HG03457 (cell line): Measurements from ENCODE around the gene COL3A1.

ENCODE experiments used
- ATAC-seq: cut with Tn5 transposase; IDR thresholded peaks from one replicate; pipeline ENCODE4 v1.9.1; 2021; ENCODE audit warnings: moderate number of reproducible peaks; ENCODE audit not compliant: unreplicated experiment

Gene COL3A1

GRCh38 chr2:188975497-188976102 lies 1.4 kb downstream of the COL3A1 start:
- no peak for ATAC-seq

DNA sequence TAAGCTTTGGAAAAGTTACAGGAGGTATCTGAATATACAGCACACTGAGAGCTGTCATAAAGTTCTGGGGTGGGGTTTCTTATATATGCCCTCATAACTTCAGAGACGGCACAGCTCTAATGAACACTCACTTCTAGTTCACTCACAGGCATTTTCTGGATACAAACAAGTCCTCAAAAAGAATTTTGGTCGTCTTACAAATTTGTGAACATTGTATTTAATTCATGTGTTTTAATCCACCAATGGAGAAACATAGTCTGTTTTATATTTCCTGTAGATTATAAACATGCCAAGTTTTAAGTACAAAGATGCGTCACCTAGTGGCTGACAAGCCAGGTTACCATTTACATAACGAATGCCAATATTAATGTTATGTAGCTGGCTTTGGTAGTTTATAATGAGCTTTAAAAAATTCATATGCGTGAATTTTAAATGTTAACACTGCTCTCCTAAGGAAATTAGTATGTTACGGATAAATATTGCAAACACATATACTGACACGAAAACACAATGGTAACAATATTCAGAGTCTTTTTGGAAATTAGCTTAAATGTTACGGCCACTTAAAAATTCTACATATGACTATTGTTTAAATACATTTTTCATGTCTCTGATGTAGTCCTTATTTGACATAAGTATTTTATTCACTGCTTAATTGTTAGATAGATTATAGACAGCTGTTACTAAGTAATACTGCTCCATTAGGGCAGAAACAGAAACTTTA lies 2.5 kb downstream of the COL3A1 start:
- ATAC-seq, result no peak

GRCh38 chr2:188977317-188977716 lies 3.1 kb downstream of the COL3A1 start:
- no peak for ATAC-seq

GRCh38 chr2:188978291-188979081 lies 4.3 kb downstream of the COL3A1 start:
- ATAC-seq, result peak; percentile 95

DNA sequence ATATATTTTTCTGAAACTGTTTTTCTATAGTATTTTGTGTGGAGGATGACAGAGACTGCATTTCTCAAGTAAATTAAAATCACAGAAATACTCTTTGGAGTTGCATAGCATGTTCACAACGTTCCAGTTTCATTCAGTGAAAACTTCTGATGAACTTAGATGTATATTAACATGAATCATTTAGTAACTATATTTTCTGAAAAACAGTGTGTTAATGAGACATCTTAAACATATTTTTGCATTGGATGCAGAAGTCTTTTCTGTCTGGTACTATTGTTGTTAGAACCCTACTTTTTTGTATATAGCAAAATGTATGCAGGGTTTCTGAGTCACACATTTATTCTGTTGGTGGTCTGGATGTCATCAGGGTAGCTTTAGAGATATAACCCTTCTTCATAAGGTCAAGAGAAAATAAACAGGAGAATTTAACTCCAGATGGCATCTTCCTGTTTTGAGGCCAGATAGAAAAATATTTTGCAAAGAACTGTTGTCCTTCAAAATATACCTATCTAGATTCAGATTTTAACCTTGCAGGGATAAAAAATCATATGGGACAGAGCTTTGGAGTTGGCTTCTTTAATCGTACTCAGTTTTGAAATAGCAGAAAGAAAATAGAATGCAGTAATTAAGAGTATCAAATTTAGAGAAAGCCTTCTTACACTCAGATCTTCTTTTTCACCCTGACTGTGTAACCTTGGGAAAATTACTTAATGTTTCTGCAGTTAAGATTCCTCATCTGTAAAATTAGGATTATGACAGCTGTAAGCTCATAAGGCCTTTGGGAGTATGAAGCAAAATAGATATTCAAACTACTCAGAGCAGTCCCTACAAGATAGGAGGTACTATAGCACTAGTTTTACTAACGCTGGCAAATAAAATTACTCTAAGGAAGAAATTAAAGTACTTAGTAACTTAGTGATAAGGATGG lies 5.3 kb downstream of the COL3A1 start:
- ATAC-seq, result peak; percentile 13

GRCh38 chr2:188983427-188984064 lies 9.4 kb downstream of the COL3A1 start:
- ATAC-seq, result no peak

GRCh38 chr2:188984065-188984491 lies 9.9 kb downstream of the COL3A1 start:
- no peak for ATAC-seq

DNA sequence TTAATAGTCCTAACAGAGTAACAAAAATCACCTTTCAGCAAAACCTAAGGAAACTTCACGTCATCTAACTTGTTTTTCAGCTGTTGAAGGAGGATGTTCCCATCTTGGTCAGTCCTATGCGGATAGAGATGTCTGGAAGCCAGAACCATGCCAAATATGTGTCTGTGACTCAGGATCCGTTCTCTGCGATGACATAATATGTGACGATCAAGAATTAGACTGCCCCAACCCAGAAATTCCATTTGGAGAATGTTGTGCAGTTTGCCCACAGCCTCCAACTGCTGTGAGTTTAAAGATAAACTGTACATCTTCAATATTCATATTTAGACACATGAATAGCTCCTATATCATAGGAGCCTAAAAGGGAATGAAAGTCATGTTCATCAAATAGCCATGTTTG lies 10.5 kb downstream of the COL3A1 start:
- ATAC-seq, result no peak

DNA sequence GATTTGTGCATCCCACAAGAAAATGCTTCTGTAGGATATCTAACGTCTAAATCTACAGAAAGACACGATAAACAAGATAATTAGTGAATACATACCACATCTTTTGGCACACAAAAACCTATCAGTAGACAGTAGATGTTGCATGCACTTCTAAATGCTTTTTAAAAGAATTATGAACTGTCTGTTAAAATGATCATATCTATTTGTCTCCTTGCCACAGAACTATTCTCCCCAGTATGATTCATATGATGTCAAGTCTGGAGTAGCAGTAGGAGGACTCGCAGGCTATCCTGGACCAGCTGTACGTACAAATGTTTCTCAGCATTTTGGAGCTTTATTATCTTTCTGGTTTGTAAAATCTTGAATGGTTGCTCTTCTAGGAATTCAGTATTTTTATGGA lies 12.7 kb downstream of the COL3A1 start:
- no peak for ATAC-seq

GRCh38 chr2:188993247-188993646 lies 19.1 kb downstream of the COL3A1 start:
- ATAC-seq, result no peak

GRCh38 chr2:188997263-188997662 lies 23.1 kb downstream of the COL3A1 start:
- no peak for ATAC-seq

GRCh38 chr2:189000221-189000620 lies 26.0 kb downstream of the COL3A1 start:
- ATAC-seq, result no peak

DNA sequence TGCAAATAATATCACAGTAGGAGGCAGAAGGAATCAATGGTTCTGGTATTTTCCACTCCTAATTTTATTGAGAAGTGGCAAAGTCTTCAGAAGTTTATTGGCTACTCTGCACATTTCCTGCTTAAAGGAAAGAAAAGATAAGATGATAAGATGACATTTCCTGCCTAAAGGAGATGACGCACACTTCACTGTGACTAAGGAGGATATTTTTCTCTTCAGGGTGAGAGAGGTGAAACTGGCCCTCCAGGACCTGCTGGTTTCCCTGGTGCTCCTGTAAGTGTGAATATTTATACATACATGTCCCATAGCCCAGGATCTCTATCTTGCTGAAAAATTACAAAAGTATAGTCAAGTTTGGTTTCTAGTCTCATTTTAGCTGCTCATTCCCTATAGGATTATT lies 27.9 kb downstream of the COL3A1 start:
- no peak for ATAC-seq

GRCh38 chr2:189008555-189009262 lies 34.5 kb downstream of the COL3A1 start:
- no peak for ATAC-seq

DNA sequence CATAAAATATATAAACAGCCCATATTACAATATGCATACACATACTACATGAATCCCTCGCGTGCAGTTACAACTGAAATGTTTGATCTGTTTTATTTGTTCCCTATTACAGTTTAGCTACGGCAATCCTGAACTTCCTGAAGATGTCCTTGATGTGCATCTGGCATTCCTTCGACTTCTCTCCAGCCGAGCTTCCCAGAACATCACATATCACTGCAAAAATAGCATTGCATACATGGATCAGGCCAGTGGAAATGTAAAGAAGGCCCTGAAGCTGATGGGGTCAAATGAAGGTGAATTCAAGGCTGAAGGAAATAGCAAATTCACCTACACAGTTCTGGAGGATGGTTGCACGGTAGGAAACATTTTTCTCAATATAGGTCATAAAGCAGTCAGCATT lies 36.4 kb downstream of the COL3A1 start:
- no peak for ATAC-seq

GRCh38 chr2:189012351-189012750 lies 38.2 kb downstream of the COL3A1 start:
- ATAC-seq, result no peak

- no peak for ATAC-seq
Observed at GRCh38 chr2:189013031-189013430, 38.9 kb downstream of the COL3A1 start.

- no peak for ATAC-seq
Observed at GRCh38 chr2:189013671-189014448, 39.7 kb downstream of the COL3A1 start.
